SIG-M5 treated with dmso at 0.1 percent for 504 hours (cell line): ENCODE data around the gene C1orf116.

Source experiments
- DNase-seq: peaks from one replicate; lab custom pipeline; 2025; ENCODE audit not compliant: unreplicated experiment; lab: John Stamatoyannopoulos, UW

C1orf116 gene

DNA sequence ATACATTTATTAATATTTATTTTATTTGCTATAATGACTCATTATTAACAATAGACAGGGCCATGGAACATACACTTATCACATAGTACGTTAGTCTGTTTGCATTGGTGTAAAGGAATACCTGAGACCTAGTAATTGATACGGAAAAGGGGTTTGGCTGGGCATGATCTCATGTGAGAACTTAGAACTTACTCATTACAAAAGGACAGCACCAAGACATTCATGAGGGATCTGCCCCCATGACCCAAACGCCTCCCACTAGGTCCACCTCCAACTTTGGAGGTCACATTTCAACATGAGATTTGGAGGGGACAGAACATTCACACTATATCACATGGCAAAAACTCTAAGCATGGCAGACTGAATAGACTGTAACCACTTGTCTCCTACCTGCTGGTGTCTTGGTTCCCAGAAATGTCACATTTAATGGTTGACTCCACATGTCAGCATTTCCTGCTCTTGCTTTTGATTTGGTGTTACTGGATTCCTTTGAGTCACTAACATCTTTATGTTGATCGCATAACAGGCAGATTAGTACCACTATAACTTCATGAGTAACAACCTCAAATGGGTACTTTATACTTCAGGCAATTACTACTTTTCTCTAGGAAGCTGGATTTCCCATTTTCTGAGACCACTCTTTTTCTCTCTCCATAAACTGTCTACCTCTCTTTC, 3.5 kb upstream of the C1orf116 start:
- no peak for DNase-seq

DNA sequence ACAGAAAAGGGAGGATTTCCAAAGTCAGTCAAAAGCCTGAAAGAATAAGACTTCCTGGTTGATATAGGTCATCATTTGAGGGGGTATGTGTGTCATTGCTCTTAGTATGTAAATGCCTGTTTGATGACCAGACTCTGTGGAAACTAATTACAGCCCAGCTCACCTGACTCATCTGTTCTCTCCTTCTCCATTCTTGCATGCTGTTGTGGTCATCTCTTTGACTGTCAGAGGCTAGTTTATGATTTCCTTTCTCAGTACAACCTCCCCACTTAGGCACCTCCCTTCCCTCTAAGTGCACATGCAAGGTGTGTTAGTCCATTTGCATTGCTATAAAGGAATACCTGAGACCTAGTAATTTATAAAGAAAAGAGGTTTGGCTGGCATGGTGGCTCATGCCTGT, 2.4 kb upstream of the C1orf116 start:
- DNase-seq, result no peak

DNA sequence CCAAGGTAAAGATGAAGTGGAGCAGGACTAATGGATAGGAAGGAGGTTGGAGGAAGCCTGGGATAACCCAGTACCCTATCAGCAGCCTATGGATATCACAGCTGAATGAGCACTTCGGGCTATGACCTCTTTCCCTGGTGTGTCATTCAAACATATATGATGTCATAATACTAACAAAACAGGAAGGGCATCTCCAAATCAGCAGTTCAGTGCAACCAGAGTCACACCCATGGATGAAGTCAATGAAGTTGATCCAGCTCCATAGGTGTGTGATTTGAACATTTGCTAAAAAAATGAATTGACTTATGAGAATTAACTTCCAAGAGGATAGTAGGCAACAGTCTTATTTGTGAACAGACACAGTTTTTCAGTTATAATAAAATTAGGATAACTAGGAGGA, 1.7 kb upstream of the C1orf116 start:
- DNase-seq, result no peak

DNA sequence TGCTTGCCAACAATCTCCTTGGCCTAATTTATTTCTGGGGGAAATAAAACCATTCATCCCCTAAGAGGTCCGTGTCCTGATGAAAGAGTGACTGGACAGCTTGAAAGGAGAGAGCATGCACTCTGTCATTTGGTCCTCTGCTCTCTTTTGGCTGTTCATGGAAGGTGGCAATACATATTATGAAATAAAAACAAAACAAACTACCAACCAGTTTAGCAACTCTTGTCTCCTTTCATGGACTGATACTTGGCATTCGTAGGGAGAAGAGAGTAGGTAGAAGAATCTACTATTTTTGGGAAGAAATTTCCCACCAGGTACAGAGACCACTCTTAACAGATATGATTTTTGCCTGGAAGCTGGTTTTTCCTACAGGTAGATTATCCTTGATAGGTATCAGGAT, 746 bp upstream of the C1orf116 start:
- DNase-seq, result no peak

DNA sequence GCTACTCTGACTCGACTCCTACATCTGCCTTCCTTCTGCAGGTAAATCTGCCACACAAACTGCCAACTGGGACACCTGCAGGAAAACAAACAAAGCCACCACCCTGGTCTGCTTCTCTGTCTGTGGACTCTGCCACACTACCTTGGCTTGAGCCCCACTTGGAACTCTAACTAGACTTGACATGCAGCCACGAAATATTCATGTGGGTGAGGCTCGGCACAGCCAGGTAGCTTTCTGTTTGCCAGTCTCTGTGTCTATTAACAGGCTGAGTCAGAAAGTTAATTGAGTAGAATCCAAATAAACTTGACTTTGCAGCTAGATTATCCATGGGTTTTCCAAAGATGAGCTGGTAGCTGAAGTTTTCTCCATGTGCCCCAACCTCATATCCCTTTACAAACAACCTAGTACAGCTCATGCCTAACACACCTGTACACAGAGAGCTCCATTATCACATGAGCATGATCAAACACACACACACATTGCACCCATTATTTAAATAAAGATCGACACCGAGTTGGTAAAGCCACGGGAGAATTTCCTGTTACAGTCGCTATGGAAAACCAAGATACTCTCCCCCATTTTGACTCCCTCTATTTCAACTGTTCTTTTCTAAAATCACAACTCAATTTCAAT, 808 bp downstream of the C1orf116 start:
- DNase-seq, result no peak

DNA sequence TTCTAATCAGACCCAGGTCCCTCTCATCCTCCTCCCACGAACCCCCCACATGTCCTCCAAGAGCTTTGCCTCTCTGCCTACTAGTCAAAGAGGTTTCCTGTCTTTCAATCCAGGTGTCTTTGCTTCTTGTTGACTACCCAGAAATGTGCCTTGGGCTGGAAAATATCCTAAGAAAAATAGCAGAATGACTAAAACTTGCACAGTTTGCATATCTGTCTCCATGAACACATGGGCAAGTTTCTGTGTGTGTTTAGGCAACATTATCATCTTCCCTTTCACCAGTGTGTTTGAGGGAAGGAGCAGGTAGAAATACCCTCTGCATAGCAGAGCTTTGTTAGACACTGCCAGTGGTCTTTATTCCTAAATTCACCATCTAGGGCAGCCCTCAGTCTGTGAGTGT, 1.5 kb downstream of the C1orf116 start:
- DNase-seq, result no peak

DNA sequence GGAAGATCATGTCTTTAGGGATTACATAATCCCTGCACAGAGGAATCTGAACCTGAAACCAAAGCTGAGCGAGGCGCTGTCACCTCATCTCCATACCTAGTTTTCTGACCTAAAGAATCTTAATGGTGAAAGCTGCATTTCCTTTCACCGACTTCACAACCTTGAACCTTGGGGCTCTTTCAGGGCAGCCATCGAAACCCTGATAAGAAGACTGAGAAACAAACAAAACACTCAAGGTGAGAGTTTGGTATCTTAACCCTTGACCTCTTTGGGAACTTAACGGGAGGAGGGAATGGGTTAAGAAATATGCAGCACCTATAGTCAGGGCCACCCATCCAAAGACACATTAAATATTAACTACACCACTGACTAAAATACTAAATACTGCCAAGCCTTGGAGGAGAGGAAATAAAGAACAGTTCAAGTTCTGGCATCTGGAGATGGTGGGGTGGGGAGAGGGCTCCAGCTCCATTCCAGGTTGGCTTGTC, 2.0 kb downstream of the C1orf116 start:
- DNase-seq, result no peak

DNA sequence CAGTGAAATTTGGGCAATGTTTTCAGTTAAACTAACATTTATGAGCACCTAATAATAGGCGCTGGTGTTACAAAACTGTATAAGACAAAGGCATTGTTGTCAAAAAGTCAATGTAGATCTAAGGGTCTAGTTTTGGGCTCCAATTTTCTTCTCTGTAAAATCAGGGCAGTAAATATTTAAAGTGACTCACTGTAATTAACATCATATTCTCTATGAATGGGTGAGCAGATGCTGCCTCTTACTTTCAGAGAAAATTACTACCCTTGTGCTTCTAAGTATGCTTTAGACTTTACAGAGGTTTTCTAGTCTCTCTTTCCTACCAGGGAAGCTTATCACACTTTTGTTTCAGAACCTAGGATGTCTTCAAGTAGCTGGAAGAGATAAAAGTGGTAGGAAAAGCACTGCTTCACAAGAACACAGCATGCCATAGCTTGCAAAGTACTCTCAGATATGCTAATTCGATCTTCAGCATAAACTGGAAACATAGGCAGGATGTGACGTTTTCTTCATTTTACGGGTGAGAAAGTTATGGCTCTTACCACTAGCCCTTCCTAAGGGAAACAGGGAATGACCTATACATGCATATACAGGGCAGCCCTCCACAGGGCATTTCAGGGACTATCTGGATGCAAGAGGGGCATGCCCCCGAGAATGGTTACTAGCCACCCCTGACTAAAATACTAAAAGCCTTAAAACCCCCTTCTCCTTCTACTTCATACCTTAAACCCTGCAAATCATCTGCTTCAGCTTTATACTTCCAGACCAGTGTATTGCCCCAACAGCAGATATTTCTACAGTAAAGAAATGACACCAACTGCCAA, 2.6 kb downstream of the C1orf116 start:
- no peak for DNase-seq

DNA sequence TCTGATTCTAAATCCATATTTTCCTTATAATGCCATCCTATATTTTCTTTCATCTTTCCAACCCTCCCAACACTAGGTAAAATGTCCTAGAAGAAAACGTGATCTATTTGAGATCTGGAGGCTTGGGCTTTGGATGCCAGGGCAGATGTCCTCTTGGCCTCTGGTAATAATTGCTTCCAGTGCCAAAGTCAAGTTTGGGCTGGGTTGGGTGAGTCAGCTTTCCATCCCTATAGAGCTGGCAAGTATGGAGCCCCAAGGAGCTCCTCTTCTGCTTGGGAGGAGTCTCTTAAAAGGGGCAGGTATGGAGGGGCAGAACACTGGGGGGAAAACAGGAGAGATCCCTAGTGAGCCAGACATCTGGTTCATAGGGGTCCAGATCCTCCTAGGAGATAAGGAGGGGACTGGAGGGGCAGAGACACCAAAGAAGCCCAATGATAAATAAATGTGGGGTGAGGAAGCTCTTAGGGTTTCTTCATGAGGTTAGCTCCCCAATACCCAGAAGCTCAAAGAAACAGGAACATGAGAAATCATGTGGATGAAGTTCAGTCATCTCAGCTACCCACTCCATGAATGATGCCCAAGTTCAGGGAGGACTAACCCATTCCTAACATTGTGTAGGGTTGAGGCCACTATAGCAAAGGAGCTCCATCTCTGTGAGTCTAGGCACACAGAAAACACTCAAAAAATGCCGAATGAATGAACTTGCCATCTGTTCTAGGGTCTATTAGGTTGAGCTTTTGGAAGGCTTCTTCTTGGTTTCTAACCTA, 3.5 kb downstream of the C1orf116 start:
- DNase-seq, result no peak

DNA sequence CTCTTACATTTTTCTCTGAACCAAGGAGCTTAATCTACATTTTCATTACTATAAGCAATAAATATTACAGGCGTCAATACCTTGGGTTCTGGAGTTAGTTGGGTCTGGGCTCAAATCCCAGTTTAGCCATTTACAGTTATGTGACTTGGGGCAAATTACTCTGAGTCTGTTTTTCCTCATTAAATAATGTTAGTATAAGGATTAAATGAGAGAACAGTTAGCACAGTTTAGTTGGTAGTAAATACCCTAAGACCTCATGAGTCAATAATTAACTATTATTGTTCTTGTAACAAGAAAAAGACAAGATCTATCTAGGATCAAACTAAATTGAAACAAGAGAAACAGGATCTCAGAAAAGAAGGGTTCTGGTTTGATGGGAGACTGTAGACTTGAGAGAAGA, 4.6 kb downstream of the C1orf116 start:
- no peak for DNase-seq

DNA sequence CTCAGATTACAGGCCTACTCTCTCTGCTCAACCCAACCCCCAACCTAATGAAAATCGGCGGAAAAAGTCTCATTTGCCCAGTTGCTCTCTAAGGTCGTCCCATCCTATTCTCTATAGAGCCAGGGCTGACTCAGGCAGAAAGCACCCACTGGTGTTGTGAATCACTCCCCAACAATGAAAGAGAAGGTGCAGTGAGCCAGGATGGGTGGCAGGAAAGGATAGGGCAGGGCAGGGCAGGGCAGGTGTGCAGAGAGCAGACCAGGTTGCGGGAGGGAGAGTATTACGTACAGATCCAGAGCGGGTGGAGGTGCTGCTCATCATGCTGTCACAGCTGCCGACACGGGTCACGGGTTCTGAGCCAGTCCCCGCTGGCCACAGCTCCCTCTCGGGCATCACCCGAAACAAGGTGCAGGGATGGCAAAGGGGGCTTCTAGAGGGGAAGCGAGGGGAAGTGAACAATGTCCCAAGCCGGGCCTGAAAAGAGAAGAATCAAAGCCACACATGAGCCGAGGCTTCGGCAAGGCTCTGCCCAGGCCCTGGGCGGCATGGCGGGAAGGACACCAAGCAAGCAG, 5.3 kb downstream of the C1orf116 start:
- no peak for DNase-seq

DNA sequence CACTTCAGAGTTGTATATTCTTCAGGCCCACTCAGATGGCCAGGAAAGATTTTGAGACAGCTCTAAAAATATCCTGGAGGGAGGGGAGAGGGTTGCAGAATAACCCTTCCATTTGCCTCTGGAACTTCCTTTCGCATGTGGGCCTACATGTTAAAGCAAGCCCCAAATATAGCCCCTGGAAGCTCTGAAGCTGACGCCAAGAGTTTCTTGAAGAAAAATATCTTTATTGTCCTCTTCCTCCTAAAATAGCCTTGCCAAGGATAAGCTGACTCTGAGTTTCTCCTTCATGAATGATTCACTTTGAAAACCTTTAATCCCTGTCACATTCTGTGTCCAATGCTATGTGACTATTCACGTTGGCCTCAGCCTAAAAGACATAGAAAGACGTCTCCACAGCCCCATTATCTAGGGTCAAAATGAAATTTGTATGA, 6.4 kb downstream of the C1orf116 start:
- DNase-seq, result no peak

DNA sequence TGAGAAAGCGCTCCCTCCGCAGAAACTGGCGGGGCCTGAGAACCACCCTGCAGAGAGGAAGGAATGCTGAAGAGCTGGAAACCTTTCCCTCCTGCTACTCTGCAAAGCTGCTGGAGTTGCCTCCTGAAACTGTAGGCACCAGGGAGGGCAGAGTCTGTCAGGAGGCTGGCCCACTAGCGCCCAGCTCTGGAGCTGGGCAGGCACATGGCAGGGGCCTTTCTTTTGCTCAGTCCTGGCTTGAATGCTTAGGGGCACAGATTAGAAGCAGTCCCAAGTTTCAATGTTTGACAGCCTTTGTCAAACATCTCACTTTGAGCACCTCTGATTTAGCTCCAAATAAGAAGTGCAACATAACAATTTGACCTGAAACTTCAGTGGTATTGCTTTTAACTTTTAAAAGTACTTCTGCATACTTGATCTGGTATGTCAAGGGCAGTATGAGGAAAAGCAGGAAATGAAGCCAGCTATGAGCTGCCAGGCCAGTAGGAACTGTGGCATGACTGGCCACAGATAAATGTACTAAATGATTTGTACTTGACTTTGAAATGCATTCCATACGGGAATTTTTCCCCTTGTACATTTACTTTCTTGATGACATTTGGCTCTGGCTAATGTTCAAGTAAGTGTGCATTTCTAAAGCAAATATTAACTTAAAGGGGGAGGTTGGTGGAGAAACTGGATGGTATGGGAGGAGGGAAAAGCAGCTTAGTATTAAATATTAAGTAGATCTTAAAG, 7.2 kb downstream of the C1orf116 start:
- DNase-seq, result peak; percentile 56

DNA sequence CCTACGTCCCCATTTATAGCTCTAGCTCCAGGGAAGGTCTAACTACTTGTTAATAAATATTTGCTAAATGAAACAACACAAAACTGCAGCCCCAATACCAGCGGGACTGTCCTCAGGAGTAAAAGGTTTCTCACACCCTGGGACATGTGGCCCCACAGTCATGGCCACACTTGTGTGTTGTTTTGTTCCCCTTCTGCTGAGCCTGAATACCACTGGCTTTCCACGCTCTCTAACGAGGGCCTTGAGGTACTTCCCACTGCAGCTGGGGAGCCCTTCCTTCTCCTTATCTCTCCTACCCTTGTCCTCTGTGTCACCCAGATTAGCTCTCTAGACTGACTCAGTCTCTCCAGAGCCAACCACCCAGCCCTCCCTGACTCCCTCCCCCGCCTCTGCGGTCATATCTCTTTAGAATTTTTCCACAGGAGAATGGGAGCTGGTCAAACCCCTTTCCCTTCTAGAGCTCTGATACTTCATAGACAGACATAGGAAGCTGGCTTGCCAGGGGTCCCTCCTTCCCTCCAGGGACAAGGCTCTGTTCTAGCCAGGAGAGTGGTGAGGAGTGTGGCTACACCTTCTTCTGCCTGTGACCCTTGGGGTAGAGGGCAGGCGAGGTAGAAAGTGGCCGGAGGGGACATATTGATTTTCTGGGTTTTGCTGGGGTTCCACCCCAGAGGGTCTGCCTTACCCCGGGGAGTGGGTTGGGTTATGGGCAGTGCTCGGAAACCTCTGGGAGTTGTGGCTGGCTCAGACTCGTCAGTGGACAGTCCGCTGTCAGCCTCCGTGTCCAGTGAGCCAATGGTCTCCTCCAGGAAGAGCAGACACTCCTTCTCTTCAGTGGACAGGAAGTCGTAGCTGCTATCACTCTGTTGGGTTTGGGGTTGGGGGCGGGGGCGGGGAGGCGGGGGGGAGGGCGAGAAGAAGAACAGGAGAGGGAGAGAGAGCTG, 8.1 kb downstream of the C1orf116 start:
- DNase-seq, result peak; percentile 28

DNA sequence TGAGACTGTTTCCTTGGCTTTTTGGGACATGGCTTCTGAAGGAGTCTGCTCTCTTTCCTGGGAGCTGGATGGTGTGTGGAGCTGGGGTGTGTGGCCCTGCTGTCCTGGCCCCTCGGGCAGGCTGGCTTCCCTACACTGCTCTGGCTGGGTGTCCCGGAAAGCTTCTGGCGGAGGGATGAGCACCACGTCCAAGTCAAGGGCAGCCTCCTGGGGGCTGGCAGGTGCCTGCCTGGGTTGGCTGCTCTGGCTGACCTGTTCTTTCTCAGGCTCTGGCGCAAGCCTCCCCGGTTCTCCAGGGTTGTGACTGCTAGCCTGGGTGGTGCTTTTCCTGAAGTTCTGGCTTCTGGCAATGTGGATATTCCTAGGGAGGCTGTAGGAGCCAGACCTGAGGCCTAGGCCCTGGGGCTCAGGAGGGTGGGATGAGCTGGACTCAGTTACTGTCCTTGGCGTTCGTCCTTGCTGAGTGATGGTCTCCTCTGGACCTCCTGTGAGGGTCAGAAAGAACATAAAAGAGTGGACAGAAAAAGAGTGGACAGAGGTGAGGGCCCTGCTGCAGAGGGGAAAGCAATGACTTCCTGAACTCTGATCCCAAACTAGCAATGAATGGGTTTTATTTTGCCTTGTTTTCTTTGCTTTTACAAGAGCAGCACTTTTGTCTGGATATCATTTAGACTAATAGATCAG, 9.4 kb downstream of the C1orf116 start:
- no peak for DNase-seq

DNA sequence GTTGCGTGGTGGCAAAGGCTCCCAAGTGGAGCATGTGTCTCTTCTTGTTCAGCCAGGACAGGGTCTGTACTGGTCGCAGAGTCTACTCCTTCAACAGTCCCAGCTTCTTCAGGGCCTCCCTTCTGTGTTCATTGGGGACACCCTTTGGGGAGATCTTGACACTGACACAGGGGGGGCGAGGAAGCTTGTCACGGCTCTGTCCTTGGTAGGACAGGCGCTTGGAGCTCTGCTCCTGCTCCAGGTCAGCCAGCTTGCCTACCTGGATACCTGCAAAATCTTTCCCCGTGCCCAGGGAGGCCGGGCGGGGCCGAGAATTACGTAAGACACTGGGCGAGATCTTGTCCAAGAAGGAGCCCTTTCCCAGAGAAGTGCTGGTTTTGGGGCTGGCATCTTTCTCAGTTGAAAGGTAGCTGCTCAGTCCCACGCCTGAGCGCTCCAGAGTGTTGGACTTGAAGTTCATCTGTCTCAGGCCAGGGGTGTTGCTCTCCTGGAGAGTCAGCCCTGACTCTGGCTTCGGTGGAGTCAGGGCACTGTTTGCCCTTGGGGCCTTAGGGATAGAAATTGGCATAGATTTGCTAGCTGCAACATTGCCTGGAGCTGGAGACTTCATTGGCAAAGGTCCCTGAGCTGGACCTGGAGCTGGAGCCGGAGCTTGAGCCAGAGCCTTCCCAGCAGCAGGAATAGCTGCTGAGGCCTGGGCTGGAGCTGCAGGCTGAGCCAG, 10.5 kb downstream of the C1orf116 start:
- DNase-seq, result no peak

DNA sequence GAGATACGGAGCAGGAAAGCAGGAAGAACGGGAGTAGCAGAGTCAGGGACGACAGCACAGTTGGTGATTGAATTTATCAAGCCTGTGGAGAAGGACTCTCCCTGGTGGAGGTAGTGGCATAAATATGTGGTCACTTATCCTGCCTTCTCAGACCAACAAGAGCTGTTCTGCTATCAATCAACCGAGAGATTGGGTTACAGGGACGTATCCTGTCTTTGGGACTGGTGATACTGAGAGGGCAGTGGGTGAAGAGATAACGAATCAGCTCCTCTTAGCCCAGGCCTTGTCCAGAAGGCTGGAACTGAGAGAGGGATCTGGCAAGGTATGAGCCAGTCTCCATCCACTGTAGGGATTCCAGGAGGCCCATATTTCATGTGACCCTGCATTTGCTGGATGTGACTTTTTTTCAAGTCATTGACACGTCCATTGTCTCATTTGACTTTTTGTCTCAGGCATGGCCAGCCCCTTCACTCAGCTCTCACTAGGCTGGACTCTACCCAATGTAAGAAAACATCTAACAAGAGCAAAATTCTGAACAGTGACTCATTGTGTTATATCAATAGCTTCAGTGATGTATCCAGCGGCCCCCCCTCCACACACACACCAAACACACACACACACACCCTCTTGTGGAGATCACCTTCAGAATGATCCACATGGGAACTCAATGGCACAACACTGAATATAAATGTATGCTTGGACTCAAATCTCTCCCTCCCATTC, 11.3 kb downstream of the C1orf116 start:
- no peak for DNase-seq
